AG04450 (cell line): ENCODE measurements around the gene SSTR3. TPM values are rescaled to one million over a fixed set of nuclear protein-coding genes. Genes with fewer than 3 reads are reported as not detected.

ENCODE experiments used
- CTCF ChIA-PET: fragments of 300-600, 350-600 bp; formaldehyde crosslinking; extraction: SDS; loops from one replicate; lab custom pipeline; 2022; ENCODE audit warnings: antibody characterized with exemption, inconsistent platforms; lab: Charles Lee
- POLR2A ChIA-PET: fragments of 350-600 bp; formaldehyde crosslinking; extraction: SDS; loops from one replicate; lab custom pipeline; 2021; ENCODE audit warnings: antibody characterized with exemption, inconsistent platforms; lab: Yijun Ruan, JAX
- DNase-seq: peaks from one replicate; pipeline ENCODE4 v3.0.0-alpha.2; 2011; ENCODE audit warnings: low read depth, low spot score
- H3K27ac ChIP-seq: one replicate; pipeline ENCODE4 v1.5.1; 2012; ENCODE audit warnings: low read depth, low read length, control low read depth
- H3K27me3 ChIP-seq: one replicate; pipeline ENCODE4 v1.6.0; 2012; ENCODE audit warnings: low read length; ENCODE audit not compliant: control insufficient read depth, insufficient read depth
- H3K4me3 ChIP-seq: 2 replicates; pipeline ENCODE4 v1.5.1; 2011; ENCODE audit warnings: mild to moderate bottlenecking, low read depth, low read length, control low read depth
- H3K9me3 ChIP-seq: 2 replicates; pipeline ENCODE4 v1.5.1; 2012; ENCODE audit warnings: low read length; ENCODE audit not compliant: control insufficient read depth, insufficient read depth
- polyA plus RNA-seq: library from polyadenylated mRNA; depleted of rRNA; stranded (reverse); fragments of >200 nt; gene quantifications from 2 replicates; pipeline ENCODE4 v1.2.3, GENCODE V29; 2011
- TF ChIP-seq, protein P1 (sequence below): IDR thresholded peaks from 2 replicates; pipeline ENCODE4 v1.5.1; 2011; ENCODE audit warnings: low read depth, low read length, control low read depth, inconsistent platforms

Gene SSTR3
- polyA plus RNA-seq, 1 experiment, result 0.06 TPM

DNA sequence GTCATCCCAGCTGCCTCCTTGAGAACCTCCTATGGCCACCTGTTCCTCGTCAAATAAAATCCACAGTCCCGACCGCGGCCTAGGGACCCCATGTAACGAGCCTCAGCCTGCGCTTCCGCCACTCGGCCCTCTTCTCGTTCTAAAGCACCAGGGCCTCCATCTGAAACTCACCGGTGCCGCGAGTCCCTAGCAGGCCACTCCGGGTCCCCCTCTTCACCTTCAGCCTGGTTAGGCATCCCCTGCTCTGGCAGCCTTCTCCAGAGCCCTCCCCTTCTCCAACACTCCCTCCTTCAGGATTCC lies 2.4 kb upstream of the SSTR3 start:
- Histone ChIP-seq H3K27ac (no peak overlapping the region), H3K4me3 (no peak overlapping the region), H3K9me3 (no peaks in the 10 kb centered on the region; the same call in 1 of the 2 replicates), H3K27me3 (peaks cover 42% of the 10 kb centered on the region)
- TF ChIP-seq, protein P1, sequence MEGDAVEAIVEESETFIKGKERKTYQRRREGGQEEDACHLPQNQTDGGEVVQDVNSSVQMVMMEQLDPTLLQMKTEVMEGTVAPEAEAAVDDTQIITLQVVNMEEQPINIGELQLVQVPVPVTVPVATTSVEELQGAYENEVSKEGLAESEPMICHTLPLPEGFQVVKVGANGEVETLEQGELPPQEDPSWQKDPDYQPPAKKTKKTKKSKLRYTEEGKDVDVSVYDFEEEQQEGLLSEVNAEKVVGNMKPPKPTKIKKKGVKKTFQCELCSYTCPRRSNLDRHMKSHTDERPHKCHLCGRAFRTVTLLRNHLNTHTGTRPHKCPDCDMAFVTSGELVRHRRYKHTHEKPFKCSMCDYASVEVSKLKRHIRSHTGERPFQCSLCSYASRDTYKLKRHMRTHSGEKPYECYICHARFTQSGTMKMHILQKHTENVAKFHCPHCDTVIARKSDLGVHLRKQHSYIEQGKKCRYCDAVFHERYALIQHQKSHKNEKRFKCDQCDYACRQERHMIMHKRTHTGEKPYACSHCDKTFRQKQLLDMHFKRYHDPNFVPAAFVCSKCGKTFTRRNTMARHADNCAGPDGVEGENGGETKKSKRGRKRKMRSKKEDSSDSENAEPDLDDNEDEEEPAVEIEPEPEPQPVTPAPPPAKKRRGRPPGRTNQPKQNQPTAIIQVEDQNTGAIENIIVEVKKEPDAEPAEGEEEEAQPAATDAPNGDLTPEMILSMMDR, result no peak
- ChIA-PET CTCF (no interaction called here), POLR2A (no interaction called here)
- no peak for DNase-seq

DNA sequence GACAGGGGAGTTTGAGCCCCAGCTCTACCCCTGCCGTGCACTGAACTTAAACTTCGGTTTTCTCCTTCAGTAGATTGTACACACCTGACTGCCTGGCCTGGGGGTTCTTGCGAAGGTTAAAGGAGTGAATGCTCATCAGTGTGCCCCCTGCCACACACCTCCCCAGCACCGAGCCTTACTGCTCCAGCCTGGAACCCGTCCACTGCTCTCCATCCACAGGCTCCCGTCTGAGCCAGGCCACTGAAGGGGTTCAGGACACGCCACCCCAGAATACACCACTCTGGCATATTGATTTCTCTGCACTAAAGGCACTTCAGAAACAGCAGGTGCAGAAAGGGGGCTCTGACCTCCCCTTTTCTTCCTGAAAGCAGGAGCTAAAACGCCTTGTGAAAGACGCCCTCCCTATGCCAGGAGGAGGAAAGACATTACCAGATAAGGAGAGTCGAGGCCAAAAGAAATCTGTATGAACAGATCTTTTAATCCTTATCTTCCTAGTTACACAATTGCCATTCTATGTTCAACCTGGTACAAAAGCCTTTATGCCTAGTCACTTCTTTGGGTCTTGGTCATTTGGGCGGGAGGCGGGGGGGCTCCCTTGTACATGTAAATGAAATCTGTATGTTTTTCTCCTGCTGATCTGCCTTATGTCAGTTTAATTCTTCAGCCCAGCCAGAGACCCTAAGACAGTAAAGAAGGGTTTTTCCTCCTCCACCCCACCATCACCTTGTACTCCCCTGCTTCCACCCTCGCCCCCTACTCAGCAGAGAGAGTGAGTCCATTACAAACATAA lies 1.9 kb upstream of the SSTR3 start:
- peaks cover 39% of the 10 kb centered on the region for H3K27me3 ChIP-seq
- TF ChIP-seq, protein P1, result no peak
- POLR2A ChIA-PET, result no interaction called here

DNA sequence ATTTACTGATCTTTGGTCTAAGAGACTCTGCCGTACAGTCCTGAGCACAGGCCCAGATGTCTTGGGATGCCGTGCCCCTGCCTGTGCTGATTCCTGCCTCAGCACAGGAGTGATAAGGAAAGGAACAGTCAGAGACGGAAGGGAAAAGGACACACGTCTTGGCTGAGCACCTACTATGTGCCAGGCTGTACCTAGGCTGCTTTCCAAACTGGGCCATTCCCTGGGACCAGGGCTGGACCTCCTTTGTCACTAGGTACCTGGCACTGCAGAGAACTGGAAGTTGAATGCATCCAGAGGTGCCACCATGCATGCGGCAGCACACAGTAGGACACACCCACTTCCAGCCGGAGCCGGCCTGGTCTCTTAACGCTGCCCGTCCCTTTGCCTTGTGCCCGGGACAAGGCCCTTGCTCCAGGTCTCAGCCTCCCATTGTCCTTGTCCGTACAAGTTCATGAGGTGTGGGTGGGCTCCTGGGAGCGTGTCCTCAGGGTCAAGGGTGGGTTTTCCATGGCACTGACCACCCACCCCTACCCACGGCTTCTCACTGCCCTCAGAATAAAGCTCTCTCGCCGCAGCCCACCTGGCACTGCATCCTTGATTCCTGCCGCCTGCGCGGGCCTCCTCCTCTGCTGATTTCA lies 1.1 kb upstream of the SSTR3 start:
- CTCF ChIA-PET, result no interaction called here
- Histone ChIP-seq H3K4me3 (no peak overlapping the region), H3K27ac (no peak overlapping the region), H3K27me3 (peaks cover 35% of the 10 kb centered on the region), H3K9me3 (no peaks in the 10 kb centered on the region; the same call in 1 of the 2 replicates)
- no peak for DNase-seq
- TF ChIP-seq, protein P1, result no peak
- POLR2A ChIA-PET, result no interaction called here

More for the DNA sequence above, 1.9 kb upstream of the SSTR3 start:
- CTCF ChIA-PET, result no interaction called here
- no peaks in the 10 kb centered on the region; the same call in 1 of the 2 replicates for H3K9me3 ChIP-seq
- DNase-seq, result no peak
- H3K27ac ChIP-seq, result no peak overlapping the region
- H3K4me3 ChIP-seq, result no peak overlapping the region

DNA sequence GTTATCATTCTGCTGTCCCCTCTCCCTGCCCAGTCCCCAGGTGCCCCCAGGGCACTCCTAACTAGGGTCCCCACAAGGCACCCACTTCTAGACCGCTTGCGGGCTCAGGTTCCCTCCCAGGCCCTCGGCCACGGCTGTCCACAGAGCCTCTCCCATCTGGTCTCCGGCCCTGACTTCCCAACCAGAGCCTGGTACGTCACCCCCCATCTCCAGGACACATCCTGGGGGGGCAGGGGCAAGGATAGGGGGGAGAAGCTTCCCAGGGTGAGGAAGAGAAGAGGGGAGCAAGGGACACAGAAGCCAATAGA lies 457 bp downstream of the SSTR3 start:
- peaks cover 37% of the 10 kb centered on the region for H3K27me3 ChIP-seq
- CTCF ChIA-PET, result interaction anchor here (3.9 kb wide), 1 partner anchor 12 kb away, joined by 23 read pairs; no protein-coding TSS in a partner anchor

More for the DNA sequence above, 457 bp downstream of the SSTR3 start:
- Histone ChIP-seq H3K27ac (no peak overlapping the region), H3K4me3 (no peak overlapping the region), H3K9me3 (no peaks in the 10 kb centered on the region; the same call in 1 of the 2 replicates)
- TF ChIP-seq, protein P1, result no peak
- no peak for DNase-seq
- POLR2A ChIA-PET, result no interaction called here
